A172 (cell line): ENCODE results near the gene EML1. TPM values are rescaled to one million over a fixed set of nuclear protein-coding genes. Genes with fewer than 3 reads are reported as not detected.

ENCODE experiments used
- DNase-seq: peaks from one replicate; pipeline ENCODE4 v3.0.0-alpha.2; 2015; ENCODE audit warnings: low spot score
- total RNA-seq: library from RNA; depleted of rRNA; stranded (reverse); fragments of >200 nt; shearing (Covaris generic); gene quantifications from 2 replicates; pipeline ENCODE4 v1.2.3, GENCODE V29; 2014

The EML1 gene
- total RNA-seq, 1 experiment from 2014 or later = 12.7 TPM

DNA sequence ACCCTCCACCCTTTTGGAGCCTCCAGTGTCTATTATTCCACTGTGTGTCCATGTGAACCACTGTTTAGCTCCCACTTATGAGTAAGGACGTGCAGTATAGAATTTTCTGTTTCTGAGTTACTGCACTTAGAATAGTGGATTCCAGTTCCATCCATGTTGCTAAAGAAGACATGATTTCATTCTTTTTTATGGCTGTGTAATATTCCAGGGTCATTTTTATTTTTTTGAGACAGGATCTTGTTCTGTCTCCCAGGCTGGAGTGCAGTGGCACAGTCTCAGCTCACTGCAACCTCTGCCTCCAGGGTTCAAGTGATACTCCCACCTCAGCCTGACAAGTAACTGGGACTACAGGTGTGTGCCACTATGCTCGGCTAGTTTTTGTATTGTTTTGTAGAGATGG lies 31.6 kb downstream of the EML1 start:
- DNase-seq = no peak

DNA sequence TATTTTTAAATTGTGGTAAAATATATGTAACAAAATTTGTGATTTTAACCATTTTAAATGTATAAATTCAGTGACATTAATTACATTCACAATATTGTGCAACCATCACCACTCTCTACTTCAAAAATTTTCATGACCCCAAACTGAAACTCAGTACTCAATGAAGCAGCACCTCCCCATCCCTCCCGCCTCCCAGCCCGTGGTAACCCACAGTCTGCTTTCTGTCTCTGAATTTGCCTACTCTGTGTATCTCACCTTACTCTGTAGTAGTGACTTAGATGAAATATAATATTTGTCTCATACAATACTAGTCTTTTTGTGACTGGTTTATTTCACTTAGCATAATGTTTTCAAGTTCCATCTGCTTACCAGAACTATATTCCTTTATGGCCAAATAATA lies 36.2 kb downstream of the EML1 start:
- no peak for DNase-seq

GRCh38 chr14:99831303-99831702 lies 38.1 kb downstream of the EML1 start:
- DNase-seq = no peak

- no peak for DNase-seq
Observed at GRCh38 chr14:99831903-99832685, 38.9 kb downstream of the EML1 start.

GRCh38 chr14:99837822-99838221 lies 44.6 kb downstream of the EML1 start:
- no peak for DNase-seq

DNA sequence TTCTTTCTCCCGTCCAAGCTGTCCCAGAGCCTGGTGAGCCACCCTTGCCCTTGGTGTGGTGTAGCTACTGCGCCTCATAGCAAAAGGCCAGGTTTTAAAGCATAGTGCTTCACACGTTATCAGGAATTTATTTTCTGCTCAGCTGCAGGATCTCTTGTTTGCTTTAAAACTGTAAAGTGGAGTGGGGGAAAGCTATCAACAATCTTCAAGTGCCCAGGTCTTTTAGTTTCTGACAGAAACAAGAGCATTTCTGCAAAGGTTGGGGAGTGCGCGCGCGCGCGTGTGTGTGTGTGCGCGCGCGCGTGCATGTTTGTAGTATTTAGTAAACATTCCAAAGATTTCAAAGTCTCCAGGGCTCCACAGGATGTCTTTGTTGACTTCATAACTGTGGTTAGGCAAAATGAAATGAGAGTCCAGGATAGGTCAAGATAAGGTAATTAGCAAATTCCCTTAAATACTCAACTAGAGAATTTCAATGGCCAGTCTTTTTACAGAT lies 45.5 kb downstream of the EML1 start:
- peak; percentile 47 for DNase-seq

DNA sequence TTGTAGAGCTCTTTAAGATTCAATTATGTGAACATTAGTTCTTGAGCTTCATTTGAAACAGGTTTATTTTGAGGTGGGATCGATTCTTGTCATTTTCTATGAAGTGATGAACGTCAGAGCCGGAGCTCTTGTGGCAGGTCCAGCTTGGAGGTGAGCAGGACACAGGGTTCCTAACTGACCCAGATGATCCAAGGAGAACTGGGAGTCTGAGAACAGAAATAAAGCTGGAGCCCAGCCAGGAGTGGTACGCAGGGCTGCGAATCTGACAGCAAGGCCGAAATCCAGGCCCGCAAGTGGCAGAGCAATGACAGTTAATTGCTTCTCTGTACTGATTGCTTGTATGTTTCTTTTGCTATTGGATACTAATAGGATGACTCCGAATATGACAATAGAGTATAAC lies 46.5 kb downstream of the EML1 start:
- no peak for DNase-seq

- no peak for DNase-seq
Observed at GRCh38 chr14:99840265-99840664, 47.1 kb downstream of the EML1 start.

DNA sequence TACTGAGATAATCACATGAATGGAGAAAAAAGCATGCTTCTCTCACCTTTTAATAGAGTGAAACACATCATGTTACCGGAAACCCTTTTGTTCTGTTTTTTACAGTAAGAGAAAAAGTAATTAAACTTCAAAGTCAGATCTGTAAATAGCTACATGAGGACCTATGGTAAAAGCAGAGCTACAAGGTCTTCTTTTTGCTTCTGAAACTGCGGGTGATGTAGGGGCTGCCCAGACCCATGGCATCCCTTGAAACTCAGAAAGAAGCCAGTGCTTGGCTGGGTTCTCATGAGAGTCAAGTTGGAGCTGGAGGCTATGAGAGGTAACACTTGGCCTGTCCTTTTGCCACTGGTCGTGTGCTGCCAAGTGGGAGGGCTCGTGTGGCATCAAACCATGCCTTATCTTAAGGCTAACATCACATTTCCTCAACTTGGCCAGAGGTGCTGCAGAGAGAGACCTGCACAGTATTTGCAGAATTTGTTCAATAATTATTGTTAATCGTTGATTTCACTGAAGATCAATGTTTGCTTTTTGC lies 47.6 kb downstream of the EML1 start:
- DNase-seq = no peak

DNA sequence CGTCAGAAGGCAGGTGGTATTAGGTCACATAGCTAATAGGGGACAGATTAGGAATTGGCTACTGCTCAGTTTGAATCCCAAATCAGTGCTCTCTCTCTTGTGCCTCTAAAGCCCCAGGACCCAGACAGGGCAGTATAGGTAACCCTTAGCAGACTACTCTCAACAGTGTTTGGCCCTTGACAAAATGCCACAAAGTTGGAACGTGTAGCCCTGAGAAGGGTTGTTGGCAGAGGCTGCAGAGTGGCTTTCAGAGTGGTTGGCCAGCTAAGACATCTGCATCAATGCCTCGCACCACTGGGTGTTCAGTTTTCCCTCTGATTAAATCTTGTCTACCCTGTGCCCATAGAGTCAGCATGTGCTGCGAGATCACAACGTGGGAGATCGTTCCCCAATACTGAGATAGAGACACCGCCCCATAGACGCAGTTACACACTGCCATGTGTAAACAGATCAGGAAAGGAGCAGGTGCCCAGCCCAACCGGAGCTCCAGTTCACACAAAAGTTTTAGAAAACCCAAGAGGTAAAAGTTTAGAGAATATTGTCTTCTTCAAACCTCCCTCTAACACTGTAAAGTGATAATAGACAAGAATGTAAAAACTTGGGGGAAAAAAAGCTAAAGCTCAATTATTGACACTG lies 48.3 kb downstream of the EML1 start:
- DNase-seq = no peak

DNA sequence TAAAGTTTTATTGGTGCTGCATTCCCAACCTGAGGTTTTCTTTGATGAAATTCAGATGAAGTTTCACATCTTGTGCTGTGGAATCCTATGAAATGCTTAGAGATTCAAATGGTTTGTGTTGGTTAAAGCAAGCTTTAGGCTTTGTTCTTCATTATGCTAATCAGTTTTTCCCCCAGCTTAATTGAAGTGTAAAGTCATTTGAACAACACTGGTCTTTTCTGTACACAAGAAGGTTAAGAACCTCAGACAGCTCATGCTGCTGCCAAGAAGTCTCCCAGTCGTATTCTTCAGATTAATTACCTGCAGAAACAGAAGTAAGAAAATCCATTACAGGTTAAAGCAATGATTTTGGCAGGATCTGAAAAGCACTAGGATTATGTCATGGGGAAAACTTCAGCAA lies 48.9 kb downstream of the EML1 start:
- DNase-seq = no peak

DNA sequence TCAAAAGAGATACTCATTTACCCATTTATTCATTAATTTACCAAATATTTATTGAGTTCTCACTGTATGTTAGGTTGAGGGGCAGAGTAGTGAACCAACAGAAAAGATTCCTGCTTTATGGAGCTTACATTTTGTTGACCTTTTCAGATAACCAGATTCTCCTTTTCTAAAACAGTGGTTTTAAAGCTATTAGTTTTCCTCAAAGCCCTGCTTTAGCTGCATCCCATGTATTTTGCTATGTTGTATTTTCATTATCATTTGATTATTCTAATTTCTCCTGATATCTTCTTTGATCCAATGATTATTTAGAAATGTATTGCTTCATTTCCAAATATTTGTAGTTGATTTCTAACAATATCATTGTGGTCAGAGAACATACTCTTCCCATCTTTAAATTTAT lies 53.6 kb downstream of the EML1 start:
- no peak for DNase-seq

- no peak for DNase-seq
Observed at GRCh38 chr14:99850709-99851108, 57.5 kb downstream of the EML1 start.

DNA sequence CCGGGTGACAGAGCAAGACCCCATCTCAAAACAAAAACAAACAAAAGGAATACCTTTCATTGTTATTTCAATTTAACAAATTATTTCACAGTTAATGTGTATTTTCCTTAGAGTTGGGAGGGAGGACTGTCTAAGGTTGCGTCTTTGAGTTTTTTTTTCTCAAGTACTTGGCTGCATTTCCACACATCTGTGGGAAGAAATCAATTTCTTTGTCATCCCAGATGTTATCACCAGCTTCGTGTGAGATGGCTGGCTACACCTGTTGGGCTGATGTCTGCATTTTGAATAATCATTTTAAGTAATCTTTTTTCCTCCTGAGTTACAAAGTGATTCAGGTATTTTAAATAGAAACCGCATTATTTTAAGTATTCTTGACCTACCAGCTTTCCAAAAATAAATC lies 59.4 kb downstream of the EML1 start:
- DNase-seq = no peak

- no peak for DNase-seq
Observed at GRCh38 chr14:99853206-99853605, 60.0 kb downstream of the EML1 start.

GRCh38 chr14:99854831-99855230 lies 61.6 kb downstream of the EML1 start:
- DNase-seq = no peak

- DNase-seq = no peak
Observed at GRCh38 chr14:99855271-99855670, 62.1 kb downstream of the EML1 start.

DNA sequence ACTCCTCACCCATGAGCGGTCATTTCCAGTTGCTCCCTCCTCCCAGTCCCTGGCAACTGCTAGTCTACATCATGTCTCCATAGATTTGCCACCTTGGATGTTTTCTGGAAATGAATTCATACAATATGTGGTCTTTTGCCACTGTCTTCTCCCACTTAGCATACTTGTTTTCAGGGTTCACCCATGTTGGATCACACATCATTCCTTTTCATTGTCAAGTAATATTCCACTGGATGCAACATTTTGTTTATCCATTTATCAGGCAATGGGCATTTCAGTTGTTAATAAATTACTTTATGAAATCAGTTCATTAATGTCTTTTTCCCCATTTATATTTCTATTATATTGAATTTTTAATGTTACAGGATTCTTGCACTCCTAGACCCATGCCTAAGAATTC lies 64.3 kb downstream of the EML1 start:
- DNase-seq = no peak

- no peak for DNase-seq
Observed at GRCh38 chr14:99860219-99860618, 67.0 kb downstream of the EML1 start.

GRCh38 chr14:99862136-99862535 lies 68.9 kb downstream of the EML1 start:
- DNase-seq = peak; percentile 73

- no peak for DNase-seq
Observed at GRCh38 chr14:99863059-99863458, 69.8 kb downstream of the EML1 start.

GRCh38 chr14:99865408-99865807 lies 72.2 kb downstream of the EML1 start:
- no peak for DNase-seq

DNA sequence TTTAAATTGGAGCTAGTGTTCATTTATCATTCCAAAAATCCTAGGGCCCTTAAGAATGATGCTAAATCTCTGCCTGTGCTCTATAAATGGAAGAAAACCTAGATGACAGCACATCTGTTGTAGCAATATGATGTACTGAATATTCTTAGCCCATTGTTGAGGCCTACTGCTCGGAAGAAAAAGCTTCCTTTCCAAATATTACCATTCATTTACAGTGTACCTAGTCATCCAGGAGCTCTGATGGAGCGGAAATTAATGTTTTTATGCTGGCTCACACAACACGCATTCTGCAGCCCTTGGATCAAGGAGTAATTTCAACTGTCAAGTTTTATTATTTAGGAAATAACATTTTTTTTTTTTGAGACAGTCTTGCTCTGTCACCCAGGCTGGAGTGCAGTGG lies 77.4 kb downstream of the EML1 start:
- no peak for DNase-seq
